Measurements from ENCODE around the gene ZNF407.
A peak's percentile ranks its signal among the peaks of the same experiment; 100 is the strongest.
"Not testable (repeated sequence)": the region's sequence is repeated elsewhere in the genome, so short reads cannot be mapped to it uniquely, and the experiment has no call there.

The ZNF407 gene

GRCh38 chr18:74967979-74968378 is 370.3 kb downstream of the ZNF407 start:
- no peak for DNase-seq (ENCODE audit: low read depth)

- DNase-seq (ENCODE audit: low read depth), result not testable (repeated sequence)
Observed at GRCh38 chr18:74971358-74971757, 373.7 kb downstream of the ZNF407 start.

DNA sequence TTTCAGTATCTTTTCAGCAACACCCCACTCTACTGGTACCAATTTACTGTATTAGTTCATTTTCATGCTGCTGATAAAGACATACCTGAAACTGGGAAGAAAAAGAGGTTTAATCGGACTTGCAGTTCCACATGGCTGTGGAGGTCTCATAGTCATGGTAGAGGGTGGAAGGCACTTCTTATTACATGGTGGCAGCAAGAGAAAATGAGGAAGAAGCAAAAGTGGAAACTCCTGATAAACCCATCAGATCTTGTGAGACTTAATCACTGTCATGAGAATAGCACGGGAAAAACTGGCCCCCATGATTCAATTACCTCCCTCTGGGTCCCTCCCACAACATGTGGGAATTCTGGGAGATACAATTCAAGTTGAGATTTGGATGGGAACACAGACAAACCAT is 374.1 kb downstream of the ZNF407 start:
- not testable (repeated sequence) for DNase-seq (ENCODE audit: low read depth)

DNA sequence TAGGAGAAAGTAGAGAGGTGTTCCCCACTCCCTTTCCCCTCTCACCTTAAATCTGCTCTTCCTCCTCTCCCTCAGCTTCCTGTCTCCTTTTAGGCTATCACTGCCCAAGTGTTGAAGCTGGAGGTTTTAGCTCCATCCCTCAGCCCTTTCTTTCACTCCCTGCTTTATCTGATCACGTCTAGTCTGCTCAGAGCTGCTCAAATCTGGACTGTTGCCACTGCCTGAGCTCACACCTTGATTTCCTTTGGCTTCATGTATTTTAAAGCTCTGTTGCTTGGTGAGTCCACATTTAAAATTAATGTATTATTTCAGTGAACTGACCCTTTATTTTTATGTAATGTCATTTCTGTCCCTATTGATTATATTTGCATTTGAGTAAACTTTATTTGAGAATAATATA is 374.7 kb downstream of the ZNF407 start:
- no peak for DNase-seq (ENCODE audit: low read depth)

- no peak for DNase-seq (ENCODE audit: low read depth)
Observed at GRCh38 chr18:74975001-74975400, 377.3 kb downstream of the ZNF407 start.

DNA sequence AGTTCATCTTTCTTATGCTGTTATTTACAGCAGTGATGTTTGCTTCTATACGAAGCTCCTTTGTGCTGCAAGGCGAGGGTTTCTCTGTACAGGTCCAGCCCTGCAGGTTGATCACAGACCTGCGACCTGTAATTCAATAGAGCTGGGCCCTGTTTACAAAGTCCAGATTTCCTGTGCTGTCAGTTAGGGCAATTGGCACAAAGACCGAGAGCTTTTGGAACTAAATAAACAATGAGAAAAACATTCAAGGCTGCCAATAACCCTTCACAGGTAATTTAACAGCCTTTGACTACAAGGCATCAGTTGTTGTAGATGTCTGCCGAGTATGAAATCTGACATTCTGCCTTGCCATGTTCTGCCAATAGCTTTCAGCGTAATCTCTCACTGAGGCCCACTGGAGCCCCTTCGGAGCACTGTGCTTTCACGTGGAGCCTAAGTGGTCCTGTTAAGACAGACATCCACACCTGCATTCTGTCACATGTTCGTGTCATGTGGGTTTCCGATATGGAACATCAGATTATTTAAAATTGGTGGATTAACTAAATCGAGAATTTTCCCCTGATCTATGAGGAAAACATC is 378.8 kb downstream of the ZNF407 start:
- no peak for DNase-seq (ENCODE audit: low read depth)

GRCh38 chr18:74977041-74977440 is 379.4 kb downstream of the ZNF407 start:
- no peak for DNase-seq (ENCODE audit: low read depth)

GRCh38 chr18:74980669-74981068 is 383.0 kb downstream of the ZNF407 start:
- no peak for DNase-seq (ENCODE audit: low read depth)

GRCh38 chr18:74981476-74981875 is 383.8 kb downstream of the ZNF407 start:
- no peak for DNase-seq (ENCODE audit: low read depth)

DNA sequence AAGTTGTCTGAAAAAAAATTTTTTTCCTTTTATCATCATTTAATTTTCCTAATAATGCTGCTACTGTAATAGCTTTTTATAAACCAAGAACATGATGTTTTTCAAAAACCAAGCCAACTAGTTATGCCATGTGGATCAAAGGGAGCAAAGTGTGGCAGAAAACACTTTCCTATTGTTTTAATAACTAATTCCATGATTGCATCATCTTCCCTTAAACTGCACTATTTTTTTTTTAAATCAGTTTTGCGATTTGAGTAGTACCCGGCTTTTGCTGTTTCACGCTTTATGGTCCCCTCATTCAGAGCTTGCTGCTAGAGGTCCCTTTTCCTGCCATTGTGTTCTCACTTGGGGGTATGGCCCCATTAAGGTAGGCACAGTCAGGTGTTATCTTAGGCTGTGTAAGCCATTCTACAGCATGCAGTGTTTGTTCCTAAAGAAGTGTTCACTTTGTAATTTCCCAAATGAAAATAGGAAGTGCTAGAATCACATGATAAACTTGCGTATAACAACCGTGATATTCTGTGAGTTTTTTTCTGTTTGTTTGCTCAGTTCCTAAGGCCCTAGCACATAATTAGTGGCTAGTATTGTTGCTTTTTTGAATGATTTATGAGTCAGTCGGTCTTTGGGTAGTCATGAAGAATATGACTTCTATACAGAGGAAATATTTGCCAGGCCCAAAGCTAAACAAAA is 385.4 kb downstream of the ZNF407 start:
- no peak for DNase-seq (ENCODE audit: low read depth)

GRCh38 chr18:74989134-74989533 is 391.5 kb downstream of the ZNF407 start:
- DNase-seq (ENCODE audit: low read depth), result no peak

GRCh38 chr18:74990563-74991081 is 393.0 kb downstream of the ZNF407 start:
- DNase-seq (ENCODE audit: low read depth), result no peak

- peak; percentile 5 for DNase-seq (ENCODE audit: low read depth)
Observed at GRCh38 chr18:74994502-74995418, 397.1 kb downstream of the ZNF407 start.

DNA sequence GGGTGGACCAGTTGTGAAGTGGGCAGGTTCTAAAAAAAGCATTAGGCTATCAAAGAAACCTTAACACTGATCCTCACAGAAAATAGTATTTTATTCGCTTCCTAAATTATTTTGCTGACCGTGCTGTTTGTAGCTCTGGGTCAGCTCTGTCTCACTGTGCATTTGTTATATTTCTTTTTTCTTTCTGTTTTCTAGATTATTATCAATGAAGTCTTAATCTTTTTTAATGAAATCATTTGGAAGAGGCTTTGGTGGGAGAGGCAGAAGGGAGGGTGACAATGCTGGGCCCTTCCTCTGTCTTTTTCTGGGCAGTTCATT is 397.7 kb downstream of the ZNF407 start:
- DNase-seq (ENCODE audit: low read depth), result no peak

DNA sequence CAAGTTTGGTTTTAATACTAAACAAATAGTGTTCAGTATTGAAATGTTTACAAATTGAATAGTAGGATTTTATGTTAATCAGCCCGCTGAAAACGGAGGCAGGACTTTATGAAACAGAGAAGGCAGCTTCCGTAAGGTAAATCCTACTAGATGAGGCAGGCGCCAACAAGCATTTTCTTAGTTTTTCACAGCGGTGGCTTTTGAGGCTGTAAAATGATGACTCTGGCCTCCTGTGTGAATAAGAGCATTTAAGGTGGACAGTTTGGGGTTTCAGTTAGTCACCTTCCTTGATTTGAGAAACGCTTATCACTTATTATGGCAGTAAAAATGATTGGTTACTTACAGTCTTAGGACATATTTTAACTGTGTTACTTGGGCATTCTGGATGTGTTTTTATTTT is 398.4 kb downstream of the ZNF407 start:
- DNase-seq (ENCODE audit: low read depth), result no peak

GRCh38 chr18:74996996-74997395 is 399.3 kb downstream of the ZNF407 start:
- DNase-seq (ENCODE audit: low read depth), result no peak

GRCh38 chr18:75000920-75001319 is 403.2 kb downstream of the ZNF407 start:
- DNase-seq (ENCODE audit: low read depth), result no peak

- no peak for DNase-seq (ENCODE audit: low read depth)
Observed at GRCh38 chr18:75003039-75003438, 405.4 kb downstream of the ZNF407 start.

DNA sequence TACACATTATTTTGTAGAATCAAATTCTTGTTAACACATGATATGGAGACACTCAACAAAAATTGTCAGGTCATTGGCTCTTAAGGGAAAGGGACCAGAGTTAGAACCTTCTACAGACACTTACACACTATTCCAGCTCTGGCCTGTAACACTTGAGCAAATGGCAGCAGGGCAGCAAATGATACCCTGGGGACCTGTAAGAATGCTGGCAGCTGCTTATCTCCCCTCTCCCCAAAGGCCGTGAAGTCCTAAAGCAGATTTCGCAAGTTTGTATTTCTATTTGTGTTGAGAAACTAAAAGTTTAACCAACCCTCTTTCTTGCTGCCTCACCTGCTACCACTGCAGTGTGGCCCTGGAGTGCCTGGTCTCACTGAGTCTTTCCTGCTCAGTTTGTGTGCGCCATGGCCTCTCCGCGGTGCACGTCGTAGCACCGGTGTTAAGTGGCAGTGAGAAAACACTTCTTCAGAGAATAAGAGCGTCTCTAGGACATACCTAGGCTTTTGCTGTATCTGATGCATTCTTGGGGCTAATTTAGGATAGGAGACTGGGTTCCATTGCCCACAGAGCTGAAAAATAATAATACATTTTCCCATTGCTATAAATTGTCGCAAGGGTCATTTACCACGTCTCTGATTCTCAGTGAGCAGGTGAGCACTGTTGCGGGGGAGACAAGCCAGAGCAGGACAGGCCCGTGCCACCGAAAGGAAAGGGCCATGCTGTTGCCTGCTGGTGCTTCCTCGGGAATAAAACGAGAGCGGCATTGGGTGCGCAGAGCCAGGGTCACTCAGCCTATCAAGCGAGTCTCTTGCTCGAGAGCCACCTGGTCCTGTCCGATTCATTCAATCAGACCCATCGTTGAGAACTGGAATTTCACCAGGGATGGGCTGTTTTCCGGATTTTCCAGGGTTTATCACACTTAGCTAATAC is 406.4 kb downstream of the ZNF407 start:
- DNase-seq (ENCODE audit: low read depth), result no peak

GRCh38 chr18:75005626-75006025 is 408.0 kb downstream of the ZNF407 start:
- DNase-seq (ENCODE audit: low read depth), result no peak

GRCh38 chr18:75008186-75008585 is 410.5 kb downstream of the ZNF407 start:
- DNase-seq (ENCODE audit: low read depth), result no peak

DNA sequence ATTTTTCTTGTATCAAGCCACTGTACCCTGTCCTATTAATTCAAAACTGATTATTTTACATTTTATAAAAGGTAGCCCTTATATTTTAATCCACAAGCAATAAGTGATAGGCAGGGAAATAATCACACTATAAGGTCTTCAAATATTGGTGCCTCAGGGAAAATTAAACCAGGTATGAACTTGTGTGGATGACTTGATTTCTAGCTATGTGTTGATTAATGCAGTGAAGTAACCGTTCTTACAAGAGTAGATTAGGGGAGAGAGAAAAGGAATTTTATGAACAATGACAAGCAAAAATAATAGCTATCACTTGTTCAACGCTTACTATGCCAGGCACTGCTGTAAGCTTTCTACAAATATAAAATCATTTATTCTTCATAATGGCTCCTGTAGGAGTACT is 411.6 kb downstream of the ZNF407 start:
- DNase-seq (ENCODE audit: low read depth), result no peak

Data from activated T-cell treated with anti-CD3 and anti-CD28 coated beads for 48 hours (primary cell).